Ascending aorta (tissue), 2 donors: Measurements from ENCODE around the gene PDLIM4. TPM values are rescaled to one million over a fixed set of nuclear protein-coding genes. Genes with fewer than 3 reads are reported as not detected.
A peak's percentile ranks its signal among the peaks of the same experiment; 100 is the strongest.

Experiments
- DNase-seq, 2 donors: peaks; one replicate each; pipeline ENCODE4 v3.0.0-alpha.2; 2019; ENCODE audit warnings: low spot score in 2 of 2
- H3K27ac ChIP-seq, 2 donors: fragments of 200-600 bp; sonication (generic); one replicate each; pipeline ENCODE4 v1.5.1; 2016 to 2017; ENCODE audit warnings: mild to moderate bottlenecking in 1 of 2
- H3K27me3 ChIP-seq: fragments of 200-600 bp; sonication (generic); one replicate; pipeline ENCODE4 v1.5.1; 2017
- H3K36me3 ChIP-seq, 2 donors: fragments of 200-600 bp; sonication (generic); one replicate each; pipeline ENCODE4 v1.5.1; 2016
- H3K4me1 ChIP-seq, 2 donors: fragments of 200-600 bp; sonication (generic); one replicate each; pipeline ENCODE4 v1.5.1; 2016 to 2017; ENCODE audit warnings: mild to moderate bottlenecking in 1 of 2
- H3K4me3 ChIP-seq, 2 donors: fragments of 200-600 bp; sonication (generic); one replicate each; pipeline ENCODE4 v1.5.1; 2016 to 2017; ENCODE audit warnings: mild to moderate bottlenecking in 1 of 2
- H3K9me3 ChIP-seq, 2 donors: fragments of 200-600 bp; sonication (generic); one replicate each; pipeline ENCODE4 v1.5.1; 2016
- CTCF ChIP-seq, 3 experiments: fragments of 200-600 bp in 2 of 3; fragments of 450-650 bp in 1 of 3; sonication (generic) in 2 of 3; IDR thresholded peaks; one replicate each; pipeline ENCODE4 v1.5.1; 2016 to 2019; ENCODE audit warnings: antibody characterized with exemption in 3 of 3, mild to moderate bottlenecking in 1 of 3, moderate library complexity in 1 of 3
- intact Hi-C: fragments of 100-400 bp; cut with DNase I; formaldehyde crosslinking; loops from one replicate; pipeline ENCODE4 v1.15.1; 2023
- total RNA-seq: library from RNA; depleted of rRNA; stranded (reverse); fragments of >200 nt; gene quantifications from one replicate; pipeline ENCODE4 v1.1.0, GENCODE V29; 2016

The PDLIM4 gene
- total RNA-seq, 1 donor from 2014 or later = 49.1 TPM

GRCh38 chr5:132299917-132300316, 42.4 kb downstream of the PDLIM4 start:
- Histone ChIP-seq H3K27me3 (no peaks in the 10 kb centered on the region), H3K4me3 (no peak overlapping the region), H3K4me1 (peaks cover 0 to 3% of the 10 kb centered on the region in 2 donors), H3K36me3 (no peaks in the 10 kb centered on the region), H3K27ac (no peak overlapping the region), H3K9me3 (peaks cover 0 to 2% of the 10 kb centered on the region in 2 donors)
- intact Hi-C loops = loop anchor here (10.0 kb wide), 1 partner anchor 65 kb away; no protein-coding TSS in a partner anchor
- no peak for DNase-seq
- TF ChIP-seq CTCF (IDR thresholded peaks at IDR 0.05) = no peak

DNA sequence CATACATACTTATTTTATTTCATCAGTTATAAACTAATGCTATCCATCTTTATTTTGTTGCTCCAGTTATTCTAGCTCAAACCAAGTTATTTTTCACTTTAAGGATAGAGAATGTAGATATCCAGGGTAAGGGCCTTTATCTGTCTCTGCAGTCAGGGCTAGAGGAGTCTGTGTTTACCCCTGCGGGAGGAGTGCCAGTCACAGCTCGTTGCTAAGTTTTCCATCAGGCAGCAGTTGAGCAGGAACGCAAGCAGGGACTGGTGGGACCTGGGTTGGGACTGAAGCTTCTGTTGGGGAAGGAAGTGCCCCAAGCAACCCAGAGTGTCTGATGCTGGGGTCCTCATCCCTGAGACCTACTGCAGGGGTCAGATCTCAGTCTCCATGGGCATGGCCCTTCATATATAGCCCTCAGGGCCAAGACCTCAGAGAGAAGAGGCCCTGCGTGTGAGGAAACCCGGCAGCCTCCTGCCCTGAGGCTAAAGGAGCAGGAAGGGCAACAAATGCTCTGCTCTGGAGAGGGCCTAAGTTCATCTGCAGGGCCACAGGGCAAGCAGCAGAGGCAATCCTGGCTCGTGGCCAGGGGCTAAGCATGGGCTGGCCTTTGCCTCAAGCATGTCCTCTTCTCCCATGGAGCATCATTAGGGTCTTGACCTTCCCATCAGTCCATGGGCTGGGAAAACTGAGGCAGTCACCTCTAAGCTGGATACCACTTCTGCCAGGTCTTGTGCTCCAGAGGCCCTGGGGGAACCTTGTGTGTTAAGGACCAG, 43.3 kb downstream of the PDLIM4 start:
- Histone ChIP-seq H3K4me3 (no peak overlapping the region), H3K9me3 (peaks cover 0 to 5% of the 10 kb centered on the region in 2 donors), H3K27me3 (no peaks in the 10 kb centered on the region), H3K4me1 (peaks cover 0 to 3% of the 10 kb centered on the region in 2 donors), H3K36me3 (no peaks in the 10 kb centered on the region), H3K27ac (no peak overlapping the region)
- peak in 1 of 2 donors; percentile 50 for DNase-seq
- no peak for TF ChIP-seq CTCF (IDR thresholded peaks at IDR 0.05)
- intact Hi-C loops = no loop called here

GRCh38 chr5:132301344-132302271, 44.1 kb downstream of the PDLIM4 start:
- Histone ChIP-seq H3K4me1 (peaks cover 0 to under 1% of the 10 kb centered on the region in 2 donors), H3K36me3 (no peaks in the 10 kb centered on the region), H3K27me3 (no peaks in the 10 kb centered on the region), H3K9me3 (peaks cover 0 to 5% of the 10 kb centered on the region in 2 donors), H3K27ac (no peak overlapping the region), H3K4me3 (no peak overlapping the region)
- peak in 1 of 2 donors; percentile 55 for DNase-seq
- intact Hi-C loops = no loop called here
- TF ChIP-seq CTCF (IDR thresholded peaks at IDR 0.05) = no peak

DNA sequence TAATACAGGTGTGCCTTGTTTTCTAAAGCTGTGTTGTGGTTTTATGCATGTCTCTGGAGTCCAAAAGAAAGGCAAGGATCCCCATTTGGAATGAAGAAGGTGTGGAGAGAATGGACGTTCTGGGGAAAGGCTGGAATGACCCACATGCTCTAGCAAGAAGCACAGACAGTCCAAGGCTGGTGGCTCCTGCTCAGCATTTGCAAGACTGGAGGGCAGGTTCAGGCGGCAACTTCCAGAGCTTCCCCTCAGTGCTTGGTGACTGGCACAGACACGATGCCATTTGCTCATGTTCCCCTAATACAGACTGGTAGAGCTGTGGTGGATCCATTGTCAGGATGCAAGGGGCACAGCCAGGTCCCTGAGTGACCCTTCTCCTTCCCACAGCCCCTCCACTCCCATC, 44.9 kb downstream of the PDLIM4 start:
- Histone ChIP-seq H3K27ac (no peak overlapping the region), H3K4me3 (no peak overlapping the region), H3K4me1 (no peaks in the 10 kb centered on the region), H3K36me3 (no peaks in the 10 kb centered on the region), H3K9me3 (peaks cover 0 to 5% of the 10 kb centered on the region in 2 donors), H3K27me3 (no peaks in the 10 kb centered on the region)
- DNase-seq = peak in 1 of 2 donors; percentile 42
- intact Hi-C loops = no loop called here
- TF ChIP-seq CTCF (IDR thresholded peaks at IDR 0.05) = no peak

GRCh38 chr5:132303589-132303988, 46.1 kb downstream of the PDLIM4 start:
- intact Hi-C loops = no loop called here
- Histone ChIP-seq H3K9me3 (peaks cover 0 to 5% of the 10 kb centered on the region in 2 donors), H3K36me3 (no peaks in the 10 kb centered on the region), H3K4me1 (no peaks in the 10 kb centered on the region), H3K27me3 (no peaks in the 10 kb centered on the region), H3K4me3 (no peak overlapping the region), H3K27ac (no peak overlapping the region)
- no peak for DNase-seq
- no peak for TF ChIP-seq CTCF (IDR thresholded peaks at IDR 0.05)
